ENCODE measurements around the gene RUSC1.
"Not testable (repeated sequence)": the region's sequence is repeated elsewhere in the genome, so short reads cannot be mapped to it uniquely, and the experiment has no call there.

Gene RUSC1

DNA sequence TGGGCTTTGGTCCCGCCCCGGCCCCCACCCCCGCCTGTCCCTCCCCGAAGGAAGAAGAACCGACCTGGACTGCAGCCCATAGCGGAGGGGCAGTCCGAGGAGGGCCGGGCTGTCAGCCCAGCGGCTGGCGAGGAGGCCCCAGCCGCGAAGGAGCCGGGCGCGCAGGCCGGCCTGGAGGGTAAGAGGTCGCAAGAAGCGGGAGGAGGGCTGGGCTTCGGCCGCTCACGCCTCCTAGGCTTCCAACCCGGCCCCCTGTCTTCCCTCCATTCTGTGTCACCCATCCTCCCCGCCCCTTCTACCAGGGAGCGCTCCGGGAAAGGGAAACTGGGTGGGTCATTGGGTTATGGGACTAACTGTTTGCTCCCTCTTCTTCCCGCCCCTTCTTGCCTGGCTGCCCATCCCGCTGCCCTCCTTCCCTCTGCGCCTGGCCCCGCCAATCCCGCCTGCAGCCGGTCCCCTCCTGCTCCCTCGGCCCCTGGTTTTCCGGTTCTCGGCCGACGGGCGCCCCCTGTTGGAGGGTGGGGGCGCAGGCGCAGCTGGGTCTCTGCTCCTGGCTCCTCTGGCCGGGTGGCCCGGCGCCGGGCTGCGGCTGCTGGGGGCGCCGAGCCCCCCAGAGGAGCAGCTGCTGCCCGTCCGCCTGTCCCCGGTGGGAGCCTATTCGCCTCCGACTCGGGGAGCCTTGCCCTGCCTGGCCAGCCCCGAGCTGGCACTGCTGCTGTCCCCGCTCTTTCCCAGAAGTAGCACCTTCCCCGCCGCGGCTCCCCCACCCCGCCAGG is 2.4 kb downstream of the RUSC1 start:
- peak in 54 of 56 donors; percentile 38 to 86 (median 72) for DNase-seq

- DNase-seq, result peak in 50 of 56 donors; percentile 39 to 92 (median 72)
These were observed 3.0 kb downstream of the RUSC1 start for GRCh38 chr1:155323729-155324036.

GRCh38 chr1:155324037-155324716 is 3.5 kb downstream of the RUSC1 start:
- DNase-seq, result peak; percentile 49 to 96 (median 88)

- DNase-seq, result peak in 7 of 56 donors; percentile 6 to 56 (median 50)
These were observed 4.3 kb downstream of the RUSC1 start for GRCh38 chr1:155324717-155325602.

DNA sequence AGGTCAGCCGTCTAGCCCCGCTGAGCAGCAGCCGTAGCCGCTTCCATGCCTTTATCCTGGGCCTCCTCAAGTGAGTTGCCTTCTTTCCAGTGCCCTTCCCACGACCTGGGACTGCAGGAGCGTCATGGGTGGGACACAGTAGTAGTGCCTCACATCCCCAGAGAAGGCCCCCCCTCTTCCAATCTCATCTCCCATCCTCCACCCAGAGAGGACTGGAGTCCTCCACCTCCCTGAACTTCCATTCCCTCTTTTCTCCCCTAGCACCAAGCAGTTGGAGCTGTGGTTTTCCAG is 4.9 kb downstream of the RUSC1 start:
- DNase-seq, result no peak

DNA sequence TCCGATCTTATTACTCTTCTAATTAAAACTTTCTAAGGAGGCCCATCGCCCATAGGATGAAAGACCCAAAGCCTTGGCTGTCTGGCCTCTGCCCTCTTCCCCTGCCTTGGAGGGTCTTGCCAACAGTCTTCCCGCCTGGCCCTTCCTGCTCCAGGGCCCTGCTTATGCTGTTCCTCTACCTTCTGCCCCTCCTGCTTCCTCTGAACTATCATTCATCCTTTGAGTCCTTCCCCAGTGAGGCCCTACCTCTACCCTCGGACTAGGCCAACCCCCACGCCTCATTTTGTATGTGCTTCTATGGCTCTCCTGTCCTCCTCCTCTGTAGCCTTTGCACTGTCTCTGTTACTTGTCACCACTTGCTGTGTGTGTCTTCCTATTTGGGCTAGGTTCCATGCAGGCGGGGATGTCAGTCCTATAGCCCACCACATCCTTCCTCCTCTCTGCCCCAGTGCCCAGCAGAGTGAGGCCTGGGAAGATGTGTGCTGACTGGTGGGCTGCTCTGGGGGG is 5.4 kb downstream of the RUSC1 start:
- no peak for DNase-seq

- DNase-seq, result no peak
These were observed 5.9 kb downstream of the RUSC1 start for GRCh38 chr1:155326631-155327037.

DNA sequence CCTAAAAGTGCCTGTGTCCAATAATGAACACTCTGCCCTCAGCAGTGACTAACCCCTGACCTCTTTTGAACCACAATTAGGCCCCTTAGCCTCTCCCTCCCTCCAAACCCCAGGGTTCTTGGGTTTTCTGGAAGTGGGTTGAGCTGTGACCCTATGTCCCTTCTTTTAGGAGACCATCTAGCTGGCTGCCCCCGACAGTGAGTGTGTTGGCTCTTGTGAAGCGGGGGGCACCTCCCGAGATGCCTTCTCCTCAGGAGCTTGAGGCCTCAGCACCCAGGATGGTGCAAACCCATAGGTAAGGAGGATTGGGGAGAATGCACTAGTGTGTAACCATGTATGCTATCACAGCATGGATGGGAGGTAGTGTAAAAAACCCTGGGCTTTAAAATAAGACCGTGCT is 7.3 kb downstream of the RUSC1 start:
- DNase-seq, result no peak

DNA sequence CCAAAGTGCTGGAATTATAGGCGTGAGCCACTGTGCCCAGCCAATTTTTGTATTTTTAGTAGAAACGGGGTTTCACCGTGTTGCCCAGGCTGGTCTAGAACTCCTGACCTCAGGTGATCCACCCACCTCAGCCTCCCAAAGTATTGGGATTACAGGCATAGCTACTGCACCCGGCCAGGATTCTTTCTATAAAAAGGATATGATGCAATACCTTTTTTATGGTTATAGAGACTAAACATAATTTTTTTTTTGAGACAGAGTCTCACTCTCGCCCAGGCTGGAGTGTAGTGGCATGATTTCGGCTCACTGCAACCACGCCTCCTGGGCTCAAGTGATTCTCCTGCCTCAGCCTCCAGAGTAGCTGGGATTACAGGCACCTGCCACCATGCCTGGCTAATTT is 8.2 kb downstream of the RUSC1 start:
- DNase-seq, result not testable (repeated sequence)

GRCh38 chr1:155329980-155330598 is 9.4 kb downstream of the RUSC1 start:
- no peak for DNase-seq

DNA sequence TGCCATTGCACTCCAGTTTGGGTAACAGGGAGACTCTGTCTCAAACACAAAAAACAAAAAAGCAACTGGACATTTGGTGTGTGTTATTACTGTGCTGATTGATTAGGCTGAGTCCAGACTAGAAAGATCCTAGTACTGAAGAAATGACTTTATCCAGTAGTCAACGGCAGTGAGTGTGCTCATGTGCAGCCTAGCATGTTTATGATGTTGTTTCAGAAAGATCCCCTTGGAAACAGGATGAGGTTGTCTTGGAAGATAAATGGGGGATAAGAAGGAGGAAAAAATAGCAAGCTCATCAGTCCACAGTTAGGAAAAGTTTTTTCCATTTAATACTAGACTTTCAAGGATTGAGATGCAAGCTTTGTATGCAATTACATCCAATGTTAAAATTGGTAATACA is 14.3 kb downstream of the RUSC1 start:
- DNase-seq, result no peak

GRCh38 chr1:155339515-155340097 is 18.9 kb downstream of the RUSC1 start:
- no peak for DNase-seq

DNA sequence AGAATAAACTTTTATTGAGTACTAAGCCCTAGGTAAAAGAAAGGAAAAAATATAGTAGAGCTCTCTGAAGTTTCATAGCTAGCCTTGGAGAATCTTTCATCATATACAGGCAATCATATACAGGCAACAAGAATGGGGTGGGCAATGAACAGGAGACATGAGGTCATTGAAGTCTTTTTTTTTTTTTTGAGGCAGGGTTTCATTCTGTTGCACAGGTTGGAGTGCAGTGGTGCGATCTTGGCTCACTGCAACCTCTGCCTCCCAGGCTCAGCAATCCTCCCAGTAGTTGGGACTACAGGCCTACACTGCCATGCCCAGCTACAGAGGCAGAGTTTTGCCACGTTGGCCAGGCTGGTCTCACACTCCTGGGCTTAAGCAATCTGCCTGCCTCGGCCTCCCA is 22.1 kb downstream of the RUSC1 start:
- no peak for DNase-seq

DNA sequence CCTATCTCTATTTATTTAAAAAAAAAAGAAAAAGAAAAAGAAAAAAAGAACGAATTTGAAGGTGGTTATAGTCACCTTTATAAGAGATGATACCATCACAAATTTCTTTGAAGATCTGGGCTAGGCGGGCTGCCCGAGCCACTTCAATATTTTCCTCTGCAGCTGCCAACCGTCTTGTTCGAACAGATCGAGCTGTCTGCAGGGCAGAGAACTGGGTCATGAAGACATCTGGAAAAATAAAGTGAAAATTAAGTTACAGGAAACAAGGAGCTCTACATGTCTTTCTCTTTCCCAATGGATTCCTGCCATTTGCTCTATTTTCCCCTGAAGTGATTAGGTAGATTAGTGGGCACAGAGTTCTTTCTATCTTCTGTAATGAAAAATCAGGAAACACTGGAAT is 31.9 kb downstream of the RUSC1 start:
- no peak for DNase-seq

DNA sequence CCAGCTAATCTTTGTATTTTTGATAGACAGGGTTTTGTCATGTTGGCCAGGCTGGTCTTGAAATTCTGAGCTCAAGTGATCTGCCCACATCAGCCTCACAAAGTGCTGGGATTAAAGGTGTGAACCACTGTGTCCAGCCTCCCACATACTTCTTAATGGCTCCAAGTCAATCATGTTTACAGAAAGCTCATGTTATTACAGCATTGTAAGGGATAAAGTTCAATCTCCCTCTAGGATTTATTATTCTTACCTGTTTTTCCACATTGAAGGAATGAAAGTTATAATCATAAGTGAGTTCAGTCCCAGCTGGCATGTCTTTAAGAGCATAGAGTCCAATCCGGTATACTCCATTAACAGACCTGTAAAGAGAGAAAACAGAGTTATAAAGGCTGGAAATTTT is 39.4 kb downstream of the RUSC1 start:
- DNase-seq, result no peak

GRCh38 chr1:155379180-155379579 is 58.5 kb downstream of the RUSC1 start:
- no peak for DNase-seq

DNA sequence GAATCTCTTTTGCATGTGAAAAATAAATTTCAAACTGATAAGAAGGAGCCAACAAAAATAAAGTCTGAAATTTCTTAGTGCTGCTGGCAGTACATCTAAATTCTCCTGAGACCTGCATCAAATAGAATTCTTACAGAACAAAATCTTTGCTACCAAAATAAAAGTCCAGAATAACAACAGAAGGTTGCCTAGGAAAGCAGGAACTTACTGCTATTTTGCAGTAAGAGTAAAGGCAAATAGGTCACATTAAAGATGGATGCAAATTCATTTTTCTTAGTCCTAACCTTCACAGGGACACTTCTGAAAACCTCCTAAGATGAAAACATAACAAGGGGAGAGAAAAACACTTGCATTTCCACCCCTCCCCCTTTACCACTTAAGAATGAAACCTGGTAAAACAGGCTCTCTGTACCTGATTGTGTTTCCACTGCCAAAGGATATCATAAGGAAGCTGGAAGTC is 59.0 kb downstream of the RUSC1 start:
- no peak for DNase-seq

Measured in amygdala (tissue), 56 donors.